Measurements from ENCODE around the gene FHAD1. TPM values are rescaled to one million over a fixed set of nuclear protein-coding genes. Genes with fewer than 3 reads are reported as not detected.

The FHAD1 gene
- total and polyA plus RNA-seq, 2 experiments from 2014 or later = 0.24 to 0.74 TPM

DNA sequence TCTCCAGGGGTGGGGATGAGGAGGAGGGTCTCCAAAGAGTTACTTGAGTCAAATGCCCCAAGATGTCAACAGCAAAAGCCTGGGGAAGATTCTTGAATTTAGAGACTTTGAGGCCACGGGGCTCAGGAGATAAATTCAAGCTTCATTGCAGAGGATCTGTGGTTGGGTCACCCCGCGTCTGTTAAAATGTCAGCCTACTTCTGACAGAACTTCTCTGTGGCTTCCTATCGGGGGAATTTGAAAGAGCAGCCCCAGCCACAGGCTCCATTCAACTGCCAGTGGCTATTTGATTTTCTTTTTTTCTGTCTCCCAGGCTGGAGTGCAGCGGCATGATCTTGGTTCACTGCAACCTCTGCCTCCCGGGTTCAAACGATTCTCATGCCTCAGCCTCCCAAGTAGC lies 100.2 kb downstream of the FHAD1 start:
- H3K27me3 ChIP-seq = no peaks in the 10 kb centered on the region
- no peak for DNase-seq (ENCODE audit: low read depth in 1 of 2, low spot score in 1 of 2)
- H3K4me1 ChIP-seq (ENCODE audit: low read depth) = no peaks in the 10 kb centered on the region
- no peaks in the 10 kb centered on the region for H3K36me3 ChIP-seq
- H3K27ac ChIP-seq = no peak overlapping the region
- TF ChIP-seq CTCF (IDR thresholded peaks at IDR 0.05; ENCODE audit: low read depth, low read length) = no peak
- no peaks in the 10 kb centered on the region for H3K9me3 ChIP-seq (ENCODE audit: low read depth)
- H3K4me3 ChIP-seq = no peak overlapping the region

- Histone ChIP-seq H3K36me3 (no peaks in the 10 kb centered on the region), H3K4me1 (ENCODE audit: low read depth) (peaks cover under 1% of the 10 kb centered on the region), H3K4me3 (no peak overlapping the region), H3K27me3 (no peaks in the 10 kb centered on the region), H3K9me3 (ENCODE audit: low read depth) (no peaks in the 10 kb centered on the region), H3K27ac (no peak overlapping the region)
- DNase-seq (ENCODE audit: low read depth in 1 of 2, low spot score in 1 of 2) = no peak
- no peak for TF ChIP-seq CTCF (IDR thresholded peaks at IDR 0.05; ENCODE audit: low read depth, low read length)
Observed at GRCh38 chr1:15348648-15349047, 101.6 kb downstream of the FHAD1 start.

GRCh38 chr1:15349133-15349532 lies 102.1 kb downstream of the FHAD1 start:
- H3K36me3 ChIP-seq = no peaks in the 10 kb centered on the region
- H3K4me3 ChIP-seq = no peak overlapping the region
- H3K27me3 ChIP-seq = no peaks in the 10 kb centered on the region
- DNase-seq (ENCODE audit: low read depth in 1 of 2, low spot score in 1 of 2) = no peak
- H3K4me1 ChIP-seq (ENCODE audit: low read depth) = peaks cover 4% of the 10 kb centered on the region
- H3K9me3 ChIP-seq (ENCODE audit: low read depth) = no peaks in the 10 kb centered on the region
- no peak for TF ChIP-seq CTCF (IDR thresholded peaks at IDR 0.05; ENCODE audit: low read depth, low read length)
- H3K27ac ChIP-seq = no peak overlapping the region

GRCh38 chr1:15350151-15350550 lies 103.1 kb downstream of the FHAD1 start:
- Histone ChIP-seq H3K4me3 (no peak overlapping the region), H3K27ac (no peak overlapping the region), H3K36me3 (no peaks in the 10 kb centered on the region), H3K27me3 (no peaks in the 10 kb centered on the region), H3K9me3 (ENCODE audit: low read depth) (no peaks in the 10 kb centered on the region), H3K4me1 (ENCODE audit: low read depth) (peaks cover 8% of the 10 kb centered on the region)
- no peak for DNase-seq (ENCODE audit: low read depth in 1 of 2, low spot score in 1 of 2)
- TF ChIP-seq CTCF (IDR thresholded peaks at IDR 0.05; ENCODE audit: low read depth, low read length) = no peak

GRCh38 chr1:15350551-15351200 lies 103.7 kb downstream of the FHAD1 start:
- Histone ChIP-seq H3K4me1 (ENCODE audit: low read depth) (peaks cover 8% of the 10 kb centered on the region), H3K27me3 (no peaks in the 10 kb centered on the region), H3K36me3 (no peaks in the 10 kb centered on the region), H3K4me3 (no peak overlapping the region), H3K27ac (no peak overlapping the region), H3K9me3 (ENCODE audit: low read depth) (no peaks in the 10 kb centered on the region)
- DNase-seq (ENCODE audit: low read depth in 1 of 2, low spot score in 1 of 2) = no peak
- TF ChIP-seq CTCF (IDR thresholded peaks at IDR 0.05; ENCODE audit: low read depth, low read length) = no peak

All from cardiac muscle cell (in vitro differentiated cells and primary cell).